Brain microvascular endothelial cell (primary cell): ENCODE data around the gene NR4A1.

ENCODE experiments used
- DNase-seq: peaks from one replicate; pipeline ENCODE4 v3.0.0-alpha.2; 2020
- H3K27ac ChIP-seq: fragments of 250-450 bp; sonication (Bioruptor Pico); 2 replicates; pipeline ENCODE4 v1.5.1; 2020; ENCODE audit warnings: mild to moderate bottlenecking, moderate library complexity
- H3K27me3 ChIP-seq: fragments of 250-450 bp; sonication (Bioruptor Pico); replicated peaks from 2 replicates; pipeline ENCODE4 v1.5.1; 2020; ENCODE audit warnings: mild to moderate bottlenecking
- H3K36me3 ChIP-seq: fragments of 250-450 bp; sonication (Bioruptor Pico); replicated peaks from 2 replicates; pipeline ENCODE4 v1.5.1; 2020; ENCODE audit warnings: mild to moderate bottlenecking
- H3K4me3 ChIP-seq: 2 replicates; pipeline ENCODE4 v1.5.1; 2011; ENCODE audit warnings: low read depth, mild to moderate bottlenecking, control low read depth, low read length, moderate library complexity
- in situ Hi-C: cut with HindIII; loops from 2 replicates; pipeline ENCODE4 v1.10.0; 2017; ENCODE audit warnings: low sequenced_read_pairs, low pct_ligation_motif_present
- TF ChIP-seq, protein P1 (sequence below): IDR thresholded peaks from 2 replicates; pipeline ENCODE4 v1.5.1; 2011; ENCODE audit warnings: low read depth, mild to moderate bottlenecking, moderate library complexity, low read length, control low read depth, inconsistent platforms; ENCODE audit errors: missing control alignments

The NR4A1 gene

DNA sequence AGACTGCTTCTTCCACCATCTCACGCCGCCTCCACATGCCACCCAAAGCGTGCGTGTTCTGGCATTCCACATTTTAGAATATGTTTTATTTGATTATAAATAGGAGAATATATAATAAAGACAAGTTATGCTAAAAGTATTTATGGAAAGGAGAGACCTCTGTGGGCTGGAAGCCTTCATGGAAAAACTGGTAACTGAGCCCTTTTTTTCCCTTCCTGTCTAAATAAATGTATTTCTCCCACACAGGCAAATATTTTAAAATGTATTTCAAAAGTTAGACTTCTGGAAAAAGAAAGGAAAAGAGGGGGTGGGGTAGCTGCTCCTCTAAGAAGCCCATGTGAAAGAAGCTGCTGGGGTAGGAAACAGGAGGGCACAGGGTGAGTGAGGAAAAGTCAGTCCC lies 16.1 kb upstream of the NR4A1 start:
- Histone ChIP-seq H3K27ac (no peak overlapping the region), H3K4me3 (no peak overlapping the region), H3K36me3 (no peaks in the 10 kb centered on the region), H3K27me3 (no peaks in the 10 kb centered on the region)
- in situ Hi-C loops, result no loop called here
- no peak for DNase-seq
- TF ChIP-seq, protein P1, sequence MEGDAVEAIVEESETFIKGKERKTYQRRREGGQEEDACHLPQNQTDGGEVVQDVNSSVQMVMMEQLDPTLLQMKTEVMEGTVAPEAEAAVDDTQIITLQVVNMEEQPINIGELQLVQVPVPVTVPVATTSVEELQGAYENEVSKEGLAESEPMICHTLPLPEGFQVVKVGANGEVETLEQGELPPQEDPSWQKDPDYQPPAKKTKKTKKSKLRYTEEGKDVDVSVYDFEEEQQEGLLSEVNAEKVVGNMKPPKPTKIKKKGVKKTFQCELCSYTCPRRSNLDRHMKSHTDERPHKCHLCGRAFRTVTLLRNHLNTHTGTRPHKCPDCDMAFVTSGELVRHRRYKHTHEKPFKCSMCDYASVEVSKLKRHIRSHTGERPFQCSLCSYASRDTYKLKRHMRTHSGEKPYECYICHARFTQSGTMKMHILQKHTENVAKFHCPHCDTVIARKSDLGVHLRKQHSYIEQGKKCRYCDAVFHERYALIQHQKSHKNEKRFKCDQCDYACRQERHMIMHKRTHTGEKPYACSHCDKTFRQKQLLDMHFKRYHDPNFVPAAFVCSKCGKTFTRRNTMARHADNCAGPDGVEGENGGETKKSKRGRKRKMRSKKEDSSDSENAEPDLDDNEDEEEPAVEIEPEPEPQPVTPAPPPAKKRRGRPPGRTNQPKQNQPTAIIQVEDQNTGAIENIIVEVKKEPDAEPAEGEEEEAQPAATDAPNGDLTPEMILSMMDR, result no peak

DNA sequence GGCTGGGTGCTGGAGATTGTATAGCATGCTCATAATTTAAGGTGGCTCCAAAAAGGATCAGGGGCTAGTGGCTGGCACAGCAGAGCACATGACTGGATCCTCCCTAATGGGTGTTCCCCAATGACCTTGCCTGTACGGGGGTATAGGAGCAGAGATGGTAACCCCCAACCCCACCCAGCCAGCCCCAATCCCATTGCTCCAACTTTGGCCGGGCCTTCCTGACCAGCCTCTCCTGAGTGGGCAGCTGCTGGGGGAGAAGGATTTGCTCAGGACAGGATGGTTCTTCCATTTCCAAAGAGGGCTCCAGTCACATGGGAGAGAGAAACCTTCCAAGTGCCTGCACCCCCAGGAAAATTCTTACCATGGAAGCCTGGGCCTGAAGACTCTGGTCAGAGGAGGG lies 15.3 kb upstream of the NR4A1 start:
- H3K27ac ChIP-seq, result no peak overlapping the region

GRCh38 chr12:52036587-52037171 lies 14.6 kb upstream of the NR4A1 start:
- H3K36me3 ChIP-seq, result no peaks in the 10 kb centered on the region
- in situ Hi-C loops, result no loop called here
- TF ChIP-seq, protein P1, result no peak
- no peaks in the 10 kb centered on the region for H3K27me3 ChIP-seq
- H3K27ac ChIP-seq, result no peak overlapping the region
- peak overlapping the region; percentile 40 for H3K4me3 ChIP-seq
- DNase-seq, result peak; percentile 73

More for the DNA sequence above, 15.3 kb upstream of the NR4A1 start:
- TF ChIP-seq, protein P1, result no peak
- no peaks in the 10 kb centered on the region for H3K27me3 ChIP-seq
- no peak for DNase-seq
- H3K4me3 ChIP-seq, result no peak overlapping the region
- in situ Hi-C loops, result no loop called here
- no peaks in the 10 kb centered on the region for H3K36me3 ChIP-seq

DNA sequence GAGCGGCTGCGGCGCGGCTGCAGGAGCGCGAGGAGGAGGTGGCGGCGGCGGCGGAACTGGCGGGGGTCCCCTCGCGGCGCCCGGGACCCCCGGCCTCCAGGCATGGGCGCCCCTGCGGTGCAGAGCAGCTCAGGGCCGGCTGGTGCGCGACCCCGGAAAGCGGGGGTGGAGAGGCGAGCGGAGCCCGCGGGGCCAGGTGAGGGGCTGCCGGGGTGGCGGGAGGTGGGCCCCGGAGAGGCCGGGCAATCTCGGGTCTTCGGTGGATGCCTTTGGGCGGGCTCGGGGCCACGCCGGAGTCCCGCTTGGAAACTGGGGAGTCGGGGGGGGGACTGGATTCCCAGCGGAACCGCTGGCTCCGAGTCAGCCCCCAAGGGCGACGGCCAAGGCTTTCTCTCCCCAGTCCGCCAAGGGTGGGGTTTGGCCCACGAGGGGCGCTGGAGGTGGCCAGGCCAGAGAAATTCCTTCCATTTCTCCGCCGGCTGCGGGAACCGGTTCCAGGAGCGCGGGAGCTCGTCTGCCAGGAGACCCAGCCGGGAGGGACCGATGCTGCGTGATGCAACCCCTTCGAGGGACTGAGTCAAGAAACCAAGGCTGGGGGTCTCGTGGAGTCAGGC lies 13.9 kb upstream of the NR4A1 start:
- no peaks in the 10 kb centered on the region for H3K36me3 ChIP-seq
- peak overlapping the region; percentile 65 for H3K27ac ChIP-seq
- TF ChIP-seq, protein P1, result peak; percentile 40
- peak; percentile 22 for DNase-seq
- H3K4me3 ChIP-seq, result peak overlapping the region; percentile 65
- H3K27me3 ChIP-seq, result no peaks in the 10 kb centered on the region
- in situ Hi-C loops, result no loop called here

GRCh38 chr12:52038447-52038846 lies 12.8 kb upstream of the NR4A1 start:
- in situ Hi-C loops, result no loop called here
- Histone ChIP-seq H3K27ac (no peak overlapping the region), H3K4me3 (no peak overlapping the region), H3K27me3 (no peaks in the 10 kb centered on the region), H3K36me3 (no peaks in the 10 kb centered on the region)
- DNase-seq, result no peak
- TF ChIP-seq, protein P1, result no peak

DNA sequence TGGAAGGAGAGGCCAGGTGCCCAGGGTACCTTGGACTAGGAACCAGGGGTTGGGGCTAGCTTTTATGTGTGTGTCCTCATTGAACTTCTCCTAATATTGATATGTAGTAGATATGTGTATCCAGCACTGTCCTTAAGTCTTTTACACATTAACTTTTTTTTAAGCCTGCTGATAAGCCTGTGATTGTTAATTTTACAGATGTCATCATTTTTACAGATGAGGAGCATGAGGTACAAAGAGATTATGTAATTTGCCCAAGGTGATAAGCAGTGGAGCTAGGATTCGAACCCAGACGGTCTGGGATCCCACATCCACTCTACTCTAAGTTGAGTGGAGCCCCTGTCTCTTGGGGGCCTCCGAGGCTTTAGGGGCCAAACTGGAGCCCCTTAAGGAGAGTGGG lies 10.2 kb upstream of the NR4A1 start:
- Histone ChIP-seq H3K27ac (no peak overlapping the region), H3K4me3 (no peak overlapping the region), H3K27me3 (no peaks in the 10 kb centered on the region), H3K36me3 (no peaks in the 10 kb centered on the region)
- in situ Hi-C loops, result no loop called here
- TF ChIP-seq, protein P1, result no peak
- DNase-seq, result no peak
